Hepatocyte (in vitro differentiated cells): ENCODE results near the gene NFIL3.

Source experiments
- CTCF ChIP-seq: fragments of 200-600 bp; sonication (generic); IDR thresholded peaks from 2 replicates; pipeline ENCODE4 v1.5.1; 2016; ENCODE audit warnings: antibody characterized with exemption, mild to moderate bottlenecking; ENCODE audit not compliant: poor library complexity
- EZH2phosphoT487 ChIP-seq: fragments of 200-600 bp; sonication (generic); IDR thresholded peaks from one replicate; pipeline ENCODE4 v1.6.1; 2018; ENCODE audit warnings: antibody characterized with exemption, mild to moderate bottlenecking, low read depth, moderate library complexity; ENCODE audit not compliant: unreplicated experiment, severe bottlenecking

GRCh38 chr9:91391818-91392217, 31.8 kb downstream of the NFIL3 start:
- TF ChIP-seq CTCF = no peak
- no peak for TF ChIP-seq EZH2phosphoT487
